ENCODE results near the gene S1PR4. TPM values are rescaled to one million over a fixed set of nuclear protein-coding genes. Genes with fewer than 3 reads are reported as not detected.
A peak's percentile ranks its signal among the peaks of the same experiment; 100 is the strongest.

S1PR4 gene
- total RNA-seq, 4 donors from 2014 or later, result 0.53 to 4.2 (median 1.9) TPM

- H3K27me3 ChIP-seq, result no peaks in the 10 kb centered on the region
- peaks cover 0 to 15% (median 0%) of the 10 kb centered on the region in 3 donors for H3K36me3 ChIP-seq
- peaks cover 17 to 50% (median 21%) of the 10 kb centered on the region in 3 donors for H3K4me1 ChIP-seq
- WGBS, 2 donors, result 82 to 88% methylated on average over 22 to 26 of the region's 36 CpGs
- no peak for TF ChIP-seq POLR2A (IDR thresholded peaks at IDR 0.05)
- no peak for TF ChIP-seq CTCF (IDR thresholded peaks at IDR 0.05)
- H3K4me3 ChIP-seq, result peak overlapping the region in 1 of 4 donors; percentile 96
- no peaks in the 10 kb centered on the region for H3K9me3 ChIP-seq
- DNase-seq, result no peak
- no peak overlapping the region for H3K27ac ChIP-seq
- intact Hi-C loops (cut with DNase I), result no loop called here
Observed at GRCh38 chr19:3187662-3188511, 9.3 kb downstream of the S1PR4 start.

DNA sequence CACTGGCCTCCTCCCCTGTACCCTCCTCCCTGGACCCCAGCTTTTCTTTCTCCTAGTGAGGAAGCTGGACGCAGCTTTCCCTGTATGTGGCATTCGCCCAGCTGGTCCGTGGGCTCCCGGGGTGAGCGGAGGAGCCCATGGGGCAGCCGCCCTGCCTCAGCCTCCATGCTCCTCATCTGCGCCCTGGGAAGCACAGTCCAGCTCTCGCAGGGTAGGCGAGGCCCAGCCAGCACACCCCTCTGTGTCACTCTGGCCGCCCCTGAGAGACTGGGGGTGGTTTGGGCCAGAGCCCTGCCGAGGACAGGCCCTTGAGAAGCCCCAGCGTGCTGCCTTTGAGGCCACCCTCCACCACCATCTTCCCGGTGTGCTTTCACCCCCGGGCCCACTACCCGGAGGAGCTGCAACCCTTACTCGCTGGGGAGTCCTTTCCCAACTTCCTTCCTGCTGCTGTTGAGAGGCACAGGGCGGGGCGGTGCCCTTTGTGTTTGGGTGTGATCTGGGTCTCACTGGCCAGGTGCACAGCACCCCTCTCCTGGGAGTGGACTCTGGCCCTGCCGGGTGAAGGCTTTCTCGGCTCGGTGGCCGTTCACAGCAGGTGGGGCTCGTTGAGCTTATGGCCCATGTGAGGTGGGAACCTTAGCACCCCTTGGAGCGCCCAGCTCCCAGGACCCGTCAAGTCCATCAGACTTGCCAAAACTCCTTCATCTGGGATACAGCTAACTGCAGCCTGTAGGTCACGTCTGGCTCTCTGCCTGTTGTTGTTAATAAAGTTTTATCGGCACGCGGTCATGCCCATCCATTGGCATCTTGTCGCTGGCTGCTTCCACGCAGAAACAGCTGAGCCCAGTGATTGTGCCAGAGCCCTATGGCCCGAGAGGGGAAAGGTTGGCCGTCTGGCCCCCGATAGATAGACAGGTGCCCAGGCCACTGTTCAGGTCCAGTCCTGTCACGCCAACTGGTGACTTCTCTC lies 10.3 kb downstream of the S1PR4 start:
- WGBS, 2 donors, result 83 to 93% methylated on average over 14 of the region's 35 CpGs
- H3K4me3 ChIP-seq, result no peak overlapping the region
- DNase-seq, result no peak
- H3K36me3 ChIP-seq, result peaks cover 0 to 25% (median 0%) of the 10 kb centered on the region in 3 donors
- no peak overlapping the region for H3K27ac ChIP-seq
- H3K9me3 ChIP-seq, result no peaks in the 10 kb centered on the region
- H3K4me1 ChIP-seq, result peaks cover 17 to 50% (median 21%) of the 10 kb centered on the region in 3 donors
- H3K27me3 ChIP-seq, result no peaks in the 10 kb centered on the region
- intact Hi-C loops (cut with DNase I), result no loop called here
- no peak for TF ChIP-seq CTCF (IDR thresholded peaks at IDR 0.05)
- TF ChIP-seq POLR2A (IDR thresholded peaks at IDR 0.05), result no peak

DNA sequence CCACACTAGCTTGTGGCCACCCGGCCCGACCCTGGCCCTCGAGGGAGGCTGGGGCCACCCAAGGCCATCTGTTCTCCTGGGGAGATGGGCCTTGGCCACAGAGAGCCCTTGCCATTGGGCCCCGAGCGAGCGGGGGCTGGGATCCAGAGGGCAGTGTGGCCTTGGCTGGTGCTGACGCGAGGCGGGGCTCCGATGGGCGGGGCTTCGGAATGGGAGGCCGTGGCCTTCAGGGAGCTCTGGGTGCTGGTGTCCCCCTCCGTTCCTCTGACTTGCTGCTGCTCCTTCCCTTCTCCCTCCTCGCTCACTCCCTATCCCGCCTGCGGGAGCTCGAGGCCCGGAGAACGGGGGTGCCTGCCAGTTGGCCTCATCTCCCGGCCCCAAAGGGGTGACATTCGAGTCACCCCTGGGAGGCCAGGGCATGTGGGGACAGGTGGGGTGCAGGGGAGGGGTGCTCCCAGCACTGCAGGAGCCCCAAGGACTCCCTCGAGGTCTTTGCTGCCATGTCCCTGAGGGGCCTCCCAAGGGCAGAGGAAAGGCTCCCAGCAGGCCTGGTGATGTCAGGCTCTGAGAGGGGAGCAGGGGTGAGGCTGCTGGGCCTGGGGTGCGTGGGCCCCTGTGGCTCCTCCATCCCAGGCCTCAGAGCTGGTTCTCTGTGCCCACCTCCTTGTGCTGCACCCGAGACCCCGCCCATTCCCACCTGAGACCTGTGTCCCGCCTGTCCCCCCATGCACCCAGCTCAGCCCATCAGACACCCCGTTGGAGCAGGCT lies 11.3 kb downstream of the S1PR4 start:
- no peak for TF ChIP-seq CTCF (IDR thresholded peaks at IDR 0.05)
- TF ChIP-seq POLR2A (IDR thresholded peaks at IDR 0.05), result no peak
- no peak overlapping the region for H3K27ac ChIP-seq
- H3K9me3 ChIP-seq, result no peaks in the 10 kb centered on the region
- H3K4me3 ChIP-seq, result no peak overlapping the region
- peaks cover 0 to 34% (median 0%) of the 10 kb centered on the region in 3 donors for H3K36me3 ChIP-seq
- WGBS, 2 donors, result 58 to 80% methylated on average over 4 to 6 of the region's 28 CpGs
- intact Hi-C loops (cut with DNase I), result no loop called here
- H3K27me3 ChIP-seq, result no peaks in the 10 kb centered on the region
- DNase-seq, result no peak
- peaks cover 17 to 45% (median 18%) of the 10 kb centered on the region in 3 donors for H3K4me1 ChIP-seq

DNA sequence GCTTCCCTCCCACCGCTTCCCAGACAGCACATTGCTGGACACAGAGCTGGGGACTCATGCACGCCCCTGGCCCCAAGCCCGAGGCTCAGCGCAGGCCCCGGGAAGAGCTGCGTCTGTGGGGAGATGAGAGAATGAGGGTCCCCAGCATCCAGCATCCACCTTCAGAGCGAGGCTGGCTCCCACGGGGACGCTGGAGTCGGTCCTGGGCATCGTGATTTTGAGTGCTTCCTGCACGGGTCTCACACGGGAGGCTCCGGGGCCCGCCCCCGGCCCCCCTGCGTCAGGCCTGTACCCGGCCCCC lies 11.9 kb downstream of the S1PR4 start:
- Histone ChIP-seq H3K27me3 (no peaks in the 10 kb centered on the region), H3K4me1 (peaks cover 17 to 42% (median 17%) of the 10 kb centered on the region in 3 donors), H3K36me3 (peaks cover 0 to 39% (median 0%) of the 10 kb centered on the region in 3 donors), H3K4me3 (no peak overlapping the region), H3K9me3 (no peaks in the 10 kb centered on the region), H3K27ac (no peak overlapping the region)
- intact Hi-C loops (cut with DNase I), result no loop called here
- TF ChIP-seq CTCF (IDR thresholded peaks at IDR 0.05), result no peak
- no peak for TF ChIP-seq POLR2A (IDR thresholded peaks at IDR 0.05)
- no peak for DNase-seq
- WGBS, 2 donors, result 80% methylated on average over 4 of the region's 18 CpGs; no CpG with 5 or more reads in 1 of the 2 donors
